DMS53 (cell line): ENCODE measurements around the gene BET1L.
"Not testable (repeated sequence)": the region's sequence is repeated elsewhere in the genome, so short reads cannot be mapped to it uniquely, and the experiment has no call there.

Experiments
- DNase-seq: peaks from one replicate; lab custom pipeline; 2025; lab: John Stamatoyannopoulos, UW

Gene BET1L

GRCh38 chr11:227824-228379, 20.7 kb upstream of the BET1L start:
- DNase-seq, result no peak

GRCh38 chr11:225734-226453, 18.7 kb upstream of the BET1L start:
- DNase-seq, result no peak

DNA sequence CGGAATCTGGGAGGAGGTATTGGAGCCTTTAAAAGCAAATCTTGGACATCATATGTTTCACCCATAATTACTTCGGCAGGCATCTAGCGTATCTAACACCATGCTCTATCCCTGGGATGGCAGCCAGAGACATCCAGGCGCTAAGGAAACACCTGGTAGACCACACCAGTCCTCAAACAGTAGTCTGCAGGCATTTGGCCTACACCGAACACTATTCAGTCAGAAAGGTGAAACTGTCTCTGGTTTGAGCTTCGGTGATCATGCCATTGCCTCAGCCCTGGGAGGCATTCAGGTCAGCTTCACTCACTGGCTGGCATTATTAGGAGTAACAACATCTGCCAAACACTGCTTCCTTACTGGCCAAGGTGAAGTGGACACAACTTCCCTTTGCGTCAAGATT, 17.2 kb upstream of the BET1L start:
- DNase-seq, result no peak

DNA sequence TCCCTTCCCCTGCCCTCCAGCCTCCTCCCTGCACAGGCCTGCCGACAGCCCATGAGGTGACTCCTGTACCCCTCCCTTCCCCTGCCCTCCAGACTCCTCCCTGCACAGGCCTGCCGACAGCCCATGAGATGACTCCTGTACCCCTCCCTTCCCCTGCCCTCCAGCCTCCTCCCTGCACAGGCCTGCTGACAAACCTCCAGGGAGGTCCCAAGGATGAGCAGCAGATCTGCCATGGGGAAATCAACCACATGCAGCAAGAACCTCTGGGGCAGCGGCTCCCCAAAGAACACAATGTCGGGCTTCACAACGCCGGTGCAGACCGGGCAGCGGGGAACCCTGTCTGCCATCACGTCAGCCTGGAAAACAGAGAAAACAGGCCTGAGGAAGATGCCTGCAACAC, 16.7 kb upstream of the BET1L start:
- no peak for DNase-seq

DNA sequence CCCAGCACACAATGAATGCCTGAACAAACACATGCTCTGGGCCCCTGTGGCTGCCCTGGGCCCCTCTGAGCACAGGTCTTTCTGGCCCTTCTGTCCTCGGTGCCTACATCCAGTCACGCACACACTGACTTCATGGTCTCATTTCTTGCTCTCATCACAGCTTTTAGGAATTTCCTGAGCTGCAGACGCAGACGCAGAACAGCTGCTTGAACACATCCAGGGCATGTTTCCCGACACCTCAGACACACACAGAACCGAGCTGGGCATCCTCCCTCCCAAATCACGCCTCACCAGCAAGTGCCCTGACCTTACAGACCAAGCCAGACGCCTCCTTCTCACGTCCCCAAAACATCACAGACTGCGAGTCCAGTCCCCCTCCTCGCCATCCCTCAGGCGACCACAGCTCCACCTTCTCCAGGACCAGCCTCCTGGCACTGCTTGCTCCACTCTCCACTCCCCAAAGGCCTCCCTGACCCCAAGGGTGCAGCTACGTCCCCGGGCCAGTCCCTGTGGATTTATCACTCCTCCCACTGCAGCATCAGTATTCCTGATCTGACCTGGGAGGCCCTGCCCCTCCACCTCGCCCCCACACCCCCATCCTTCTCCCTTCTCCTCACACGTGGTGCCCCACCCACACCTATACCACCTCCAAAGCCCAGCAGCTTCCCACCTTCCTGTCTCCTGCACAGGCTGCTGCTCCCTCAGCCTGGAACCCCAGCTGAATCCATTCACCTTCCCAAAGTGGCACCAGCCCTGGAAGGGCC, 16.0 kb upstream of the BET1L start:
- DNase-seq, result no peak

- DNase-seq, result no peak
Measured at GRCh38 chr11:221998-222789, 15.0 kb upstream of the BET1L start.

GRCh38 chr11:221539-221938, 14.3 kb upstream of the BET1L start:
- no peak for DNase-seq

GRCh38 chr11:220641-221215, 13.5 kb upstream of the BET1L start:
- DNase-seq, result not testable (repeated sequence)

GRCh38 chr11:218815-219593, 11.8 kb upstream of the BET1L start:
- no peak for DNase-seq

DNA sequence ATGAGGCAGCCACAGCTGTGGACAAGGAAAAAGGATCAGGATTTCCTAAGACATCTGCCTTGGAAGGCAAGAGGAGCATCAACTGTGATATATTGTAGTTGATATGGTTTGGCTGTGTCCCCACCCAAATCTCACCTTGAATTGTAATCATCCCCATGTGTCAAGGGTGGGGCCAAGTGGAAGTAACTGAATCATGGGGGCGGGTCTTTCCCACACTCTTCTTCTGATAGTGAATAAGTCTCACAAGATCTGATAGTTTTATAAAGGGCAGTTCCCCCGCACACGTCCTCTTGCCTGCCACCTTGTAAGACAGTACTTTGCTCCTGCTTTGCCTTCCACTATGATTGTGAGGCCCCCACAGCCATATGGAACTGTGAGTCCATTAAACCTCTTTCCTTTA, 10.5 kb upstream of the BET1L start:
- no peak for DNase-seq

- DNase-seq, result peak; percentile 84
Measured at GRCh38 chr11:216081-216974, 9.1 kb upstream of the BET1L start.

- DNase-seq, result peak; percentile 63
Measured at GRCh38 chr11:215581-216037, 8.4 kb upstream of the BET1L start.

GRCh38 chr11:214083-214482, 6.9 kb upstream of the BET1L start:
- no peak for DNase-seq

DNA sequence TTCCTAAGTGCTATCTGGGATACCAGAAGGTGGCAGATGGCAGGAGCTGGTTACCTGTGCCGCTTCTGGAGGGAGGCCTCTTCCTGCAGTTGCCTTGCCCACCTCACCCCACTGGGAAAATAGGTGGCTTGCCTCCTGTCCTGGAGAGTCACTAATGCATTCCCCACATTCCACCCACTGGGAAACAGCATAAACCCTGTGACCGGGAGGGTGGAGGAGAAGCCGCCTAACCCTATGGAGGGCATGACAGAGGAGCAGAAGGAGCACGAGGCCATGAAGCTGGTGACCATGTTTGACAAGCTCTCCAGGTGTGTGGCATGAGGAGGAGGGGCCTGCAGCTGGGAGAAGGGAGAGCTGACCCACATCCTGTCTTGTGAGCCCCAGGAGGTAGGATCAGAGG, 5.9 kb upstream of the BET1L start:
- no peak for DNase-seq

DNA sequence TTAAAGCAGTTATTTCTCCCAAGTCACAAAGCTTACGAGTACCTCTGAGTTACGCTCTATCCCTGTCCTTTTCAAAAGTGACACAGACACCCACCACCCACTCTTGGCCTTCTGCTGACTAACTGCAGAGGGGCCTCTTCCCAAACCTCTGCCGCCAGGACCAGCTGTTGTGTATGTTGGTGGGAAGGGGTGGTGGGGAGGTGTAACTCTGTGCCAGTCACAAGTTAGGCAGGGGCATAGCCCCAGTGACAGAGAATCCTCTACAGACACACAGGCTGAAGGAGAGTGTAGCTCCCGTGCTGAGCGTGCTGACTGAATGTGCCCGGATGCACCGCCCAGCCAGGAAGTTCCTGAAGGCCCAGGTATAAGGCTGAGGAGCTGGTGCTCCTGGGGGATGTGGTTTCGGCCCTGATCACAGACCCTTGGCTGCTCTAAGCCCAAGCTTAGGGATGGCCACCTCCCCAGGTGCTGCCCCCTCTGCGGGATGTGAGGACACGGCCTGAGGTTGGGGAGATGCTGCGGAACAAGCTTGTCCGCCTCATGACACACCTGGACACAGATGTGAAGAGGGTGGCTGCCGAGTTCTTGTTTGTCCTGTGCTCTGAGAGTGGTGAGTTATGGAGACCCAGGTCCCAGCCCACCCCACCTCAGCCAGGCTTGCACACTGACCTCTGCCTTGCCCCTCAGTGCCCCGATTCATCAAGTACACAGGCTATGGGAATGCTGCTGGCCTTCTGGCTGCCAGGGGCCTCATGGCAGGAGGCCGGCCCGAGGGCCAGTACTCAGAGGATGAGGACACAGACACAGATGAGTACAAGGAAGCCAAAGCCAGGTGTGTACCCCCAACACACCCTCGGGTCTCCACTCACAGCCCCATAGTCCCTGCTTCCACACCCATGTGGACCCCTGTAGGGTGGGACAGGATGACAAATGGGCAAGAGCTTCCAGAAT, 5.2 kb upstream of the BET1L start:
- no peak for DNase-seq

DNA sequence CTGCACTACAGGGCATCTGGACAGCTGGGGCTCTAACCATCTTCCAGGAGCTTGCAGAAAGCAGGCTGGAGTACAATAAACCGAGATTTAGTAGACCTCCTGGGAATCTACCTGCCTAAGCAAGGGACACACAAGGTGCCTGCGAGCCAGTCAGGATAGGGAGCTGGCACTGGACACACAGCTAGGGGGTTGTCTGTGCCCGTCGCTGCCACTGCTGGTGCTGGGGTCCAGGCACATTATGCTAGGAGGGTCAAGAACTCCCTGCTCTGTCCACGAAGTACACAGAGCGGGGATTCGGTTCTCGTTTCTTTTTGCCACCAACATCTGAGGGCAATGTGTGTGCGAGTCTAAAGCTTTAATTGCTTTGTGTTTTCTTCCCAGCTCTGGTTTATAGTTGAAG, 4.5 kb upstream of the BET1L start:
- no peak for DNase-seq

DNA sequence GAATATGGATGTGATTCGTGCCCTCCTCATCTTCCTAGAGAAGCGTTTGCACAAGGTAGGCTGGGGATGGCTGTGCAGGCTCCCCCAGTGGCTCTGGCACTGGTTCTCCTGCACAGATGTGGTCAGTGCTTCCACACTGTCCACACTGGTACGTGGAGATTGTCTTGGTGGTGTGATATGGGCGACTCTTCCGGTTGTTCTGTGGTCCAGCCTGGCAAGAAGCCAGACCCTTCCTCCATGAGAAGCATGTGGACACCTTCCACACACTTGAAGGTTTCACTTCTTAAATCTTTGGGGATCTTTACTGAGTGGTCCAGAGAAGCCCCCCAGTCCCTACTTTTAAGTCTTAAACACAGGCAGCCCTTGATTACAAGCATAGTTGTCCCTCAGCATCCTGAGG, 4.1 kb upstream of the BET1L start:
- no peak for DNase-seq

DNA sequence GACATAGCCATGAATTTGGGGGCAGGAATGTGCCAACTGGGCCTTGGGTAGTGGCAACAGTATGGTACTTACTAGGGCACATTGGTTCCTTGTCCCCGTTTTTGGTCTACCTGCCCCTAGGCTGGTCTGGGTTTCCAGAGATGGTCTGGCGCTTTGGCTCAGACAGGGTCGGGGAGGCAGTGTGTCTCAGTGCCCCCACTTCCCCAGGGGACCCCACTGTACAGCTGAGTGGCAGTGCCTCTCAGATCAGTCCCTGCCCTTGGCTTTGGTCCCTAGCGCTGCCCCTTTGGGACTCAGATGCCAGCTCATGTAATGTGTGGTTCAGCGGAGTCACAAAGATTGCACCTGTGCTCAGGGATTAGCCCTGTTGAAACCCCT, 3.6 kb upstream of the BET1L start:
- no peak for DNase-seq

- no peak for DNase-seq
Measured at GRCh38 chr11:210122-210802, 3.1 kb upstream of the BET1L start.
